Colon (tissue), 2 donors: Measurements from ENCODE around the gene NDC1.
A peak's percentile ranks its signal among the peaks of the same experiment; 100 is the strongest.
"Not testable (repeated sequence)": the region's sequence is repeated elsewhere in the genome, so short reads cannot be mapped to it uniquely, and the experiment has no call there.

Experiments
- FAIRE-seq: peaks from 2 replicates; lab custom pipeline; 2012; peaks lifted over from hg19 to GRCh38; lab: Jason Lieb, UNC
- donor health status: control.
- donor health status: control.

NDC1 gene

DNA sequence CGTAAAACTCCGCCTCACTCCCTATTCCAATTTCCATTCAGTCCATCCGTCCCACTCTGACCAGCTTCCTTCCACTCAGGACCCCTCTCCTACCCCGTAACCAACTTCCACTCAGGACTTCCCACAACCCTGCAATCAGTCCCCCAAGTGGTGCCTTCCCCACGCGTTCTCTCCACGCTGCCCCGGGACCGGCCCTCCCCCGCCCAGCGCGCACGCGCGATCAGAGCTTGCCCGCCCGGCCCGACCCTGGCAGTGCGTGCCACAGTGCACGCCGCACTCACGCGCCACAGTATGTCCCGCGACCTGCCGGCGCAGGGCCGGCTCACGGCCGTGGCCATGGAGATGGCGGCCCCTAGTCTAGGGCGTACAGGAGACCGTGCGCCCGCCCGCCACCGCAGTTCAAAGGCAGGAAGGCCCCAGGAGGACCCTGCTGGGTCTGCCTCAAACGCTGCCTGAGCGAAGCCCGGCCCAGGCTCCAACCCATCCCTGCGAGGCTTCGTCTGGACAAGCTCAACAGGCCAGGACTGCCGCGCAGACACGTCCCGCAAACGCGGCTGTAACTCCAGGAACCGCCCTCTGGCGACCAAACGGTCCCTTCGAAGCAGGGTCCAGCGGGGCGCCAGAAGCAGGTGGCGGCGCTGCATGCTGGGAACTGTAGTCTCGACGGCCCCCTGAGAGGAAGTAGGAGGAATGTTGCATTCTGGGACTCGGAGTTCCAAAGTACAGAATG is at the start of gene NDC1:
Gene NDC1, minus strand, starts transcription at position 373 of the 730 bp plus-strand sequence. Its CDS starts 35 bp downstream, at position 338.
- FAIRE-seq = peak; percentile 24

- FAIRE-seq = not testable (repeated sequence)
Observed at GRCh38 chr1:53883600-53883999, 45.5 kb upstream of the NDC1 start.

GRCh38 chr1:53881853-53882252 is 43.8 kb upstream of the NDC1 start:
- not testable (repeated sequence) for FAIRE-seq

- FAIRE-seq = peak; percentile 61
Observed at GRCh38 chr1:53878492-53879105, 40.5 kb upstream of the NDC1 start.

DNA sequence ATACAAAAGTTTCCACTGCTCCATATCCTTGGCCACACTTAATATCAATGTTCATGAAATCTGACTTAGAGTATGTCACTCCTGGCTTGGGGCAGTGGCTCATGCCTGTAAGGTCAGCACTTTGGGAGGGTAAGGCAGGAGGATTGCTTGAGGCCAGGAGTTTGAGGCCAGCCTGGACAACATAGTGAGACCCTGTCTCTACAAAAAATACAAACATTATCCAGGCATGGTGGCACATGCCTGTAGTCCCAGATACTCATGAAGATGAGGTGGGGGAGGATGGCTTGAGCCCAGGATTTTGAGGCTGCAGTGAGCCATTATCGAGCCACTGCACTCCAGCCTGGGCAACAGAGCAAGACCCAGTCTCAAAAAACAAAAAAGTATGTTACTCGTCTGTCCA is 37.1 kb upstream of the NDC1 start:
- not testable (repeated sequence) for FAIRE-seq

GRCh38 chr1:53871773-53872484 is 33.8 kb upstream of the NDC1 start:
- no peak for FAIRE-seq

GRCh38 chr1:53871221-53871620 is 33.1 kb upstream of the NDC1 start:
- no peak for FAIRE-seq

DNA sequence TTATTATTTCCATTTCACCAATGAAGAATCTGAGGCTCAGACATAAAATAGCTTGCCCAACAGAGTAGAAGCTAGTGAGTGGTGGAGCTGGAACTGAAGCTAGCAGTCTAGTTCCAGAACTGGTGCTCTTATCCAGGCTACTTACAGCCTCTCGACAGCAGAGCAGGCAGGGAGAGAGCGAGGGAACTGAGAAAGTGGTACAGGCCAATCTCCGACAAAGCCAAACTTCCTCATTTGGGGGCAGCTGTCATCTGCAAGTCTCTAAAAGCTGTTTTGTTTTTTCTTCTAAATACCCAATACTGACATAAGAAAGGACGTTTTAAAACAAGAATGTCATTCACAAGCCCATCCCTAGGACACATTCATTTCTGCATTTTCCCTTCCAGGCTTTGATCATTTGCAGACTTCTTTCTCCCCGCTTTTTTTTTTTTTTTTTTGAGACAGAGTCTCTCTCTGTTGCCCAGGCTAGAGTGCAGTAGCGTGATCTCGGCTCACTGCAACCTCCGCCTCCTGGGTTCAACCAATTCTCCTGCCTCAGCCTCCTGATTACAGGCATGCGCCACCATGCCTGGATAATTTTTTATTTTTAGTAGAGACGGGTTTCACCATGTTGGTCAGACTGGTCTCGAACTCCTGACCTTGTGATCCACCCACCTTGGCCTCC is 31.5 kb upstream of the NDC1 start:
- no peak for FAIRE-seq

- FAIRE-seq = no peak
Observed at GRCh38 chr1:53868565-53868964, 30.5 kb upstream of the NDC1 start.

- no peak for FAIRE-seq
Observed at GRCh38 chr1:53862507-53862906, 24.4 kb upstream of the NDC1 start.

- FAIRE-seq = no peak
Observed at GRCh38 chr1:53860967-53861411, 22.9 kb upstream of the NDC1 start.

DNA sequence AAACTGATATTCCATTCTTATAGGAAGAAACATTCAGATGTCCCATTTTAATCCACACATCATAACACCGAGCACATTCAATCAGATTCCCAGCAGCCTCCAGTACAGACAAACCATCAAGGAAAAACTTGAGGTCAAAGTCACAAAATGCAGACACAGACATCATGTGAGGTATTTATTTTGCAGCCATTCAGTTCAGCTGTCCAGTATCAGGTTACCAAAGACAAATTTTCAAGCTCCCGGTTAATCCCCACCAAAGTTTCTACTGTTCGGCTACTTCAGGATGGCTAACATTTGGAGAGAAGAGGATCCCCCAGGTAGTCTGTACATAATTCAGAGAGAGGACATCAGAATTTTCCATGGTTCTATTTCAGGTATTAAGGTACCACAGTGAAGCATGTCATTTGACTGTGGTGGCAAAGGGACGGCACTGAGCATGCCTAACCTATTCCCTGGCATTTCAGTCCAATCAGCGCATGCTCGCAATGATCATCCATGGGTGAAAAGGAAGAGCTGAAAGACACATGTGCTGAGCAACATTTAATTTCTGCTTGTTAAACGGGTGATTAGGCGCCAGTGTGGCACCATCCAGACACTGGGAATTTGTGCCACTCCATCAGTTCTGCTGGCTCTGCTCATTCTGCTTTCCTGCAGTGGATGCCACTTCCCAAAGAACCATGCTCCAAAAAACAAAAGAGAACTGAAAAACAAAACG is 13.6 kb upstream of the NDC1 start:
- no peak for FAIRE-seq

- no peak for FAIRE-seq
Observed at GRCh38 chr1:53850082-53850673, 12.1 kb upstream of the NDC1 start.

- no peak for FAIRE-seq
Observed at GRCh38 chr1:53847980-53848379, 9.9 kb upstream of the NDC1 start.

GRCh38 chr1:53842347-53842746 is 4.3 kb upstream of the NDC1 start:
- FAIRE-seq = no peak

GRCh38 chr1:53838654-53838974 is 518 bp upstream of the NDC1 start:
- no peak for FAIRE-seq

DNA sequence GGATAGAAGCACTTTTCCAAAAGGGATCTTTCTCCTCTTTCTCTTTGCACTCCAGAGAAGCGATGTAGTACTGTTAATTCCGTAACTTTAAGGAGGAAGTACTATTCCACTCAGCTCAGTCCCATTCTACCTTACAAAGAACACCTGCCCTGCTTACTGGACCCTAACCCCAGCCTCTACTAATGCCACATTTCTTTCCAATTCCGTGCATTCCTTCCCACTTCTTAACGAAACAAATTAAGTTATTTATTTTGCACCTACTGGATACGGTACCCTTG is 511 bp downstream of the NDC1 start:
- no peak for FAIRE-seq

DNA sequence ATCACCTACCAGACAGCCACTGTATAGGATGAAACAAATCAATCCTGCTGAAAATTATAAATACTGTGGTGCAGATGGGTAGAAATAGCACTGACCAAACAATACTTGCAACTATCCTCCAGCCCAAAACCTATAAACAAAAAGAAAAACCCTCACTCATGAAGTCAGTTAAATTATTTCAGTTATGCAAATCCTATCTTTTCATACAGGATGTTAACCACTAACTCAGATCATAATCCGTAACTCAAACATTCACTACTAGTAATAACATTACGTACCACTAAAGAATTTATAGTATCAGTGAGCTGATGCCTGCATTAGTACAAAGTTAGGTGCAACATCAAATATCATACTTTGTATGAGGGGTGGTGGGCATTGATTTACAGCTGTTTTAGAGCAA is 2.6 kb downstream of the NDC1 start:
- FAIRE-seq = no peak

DNA sequence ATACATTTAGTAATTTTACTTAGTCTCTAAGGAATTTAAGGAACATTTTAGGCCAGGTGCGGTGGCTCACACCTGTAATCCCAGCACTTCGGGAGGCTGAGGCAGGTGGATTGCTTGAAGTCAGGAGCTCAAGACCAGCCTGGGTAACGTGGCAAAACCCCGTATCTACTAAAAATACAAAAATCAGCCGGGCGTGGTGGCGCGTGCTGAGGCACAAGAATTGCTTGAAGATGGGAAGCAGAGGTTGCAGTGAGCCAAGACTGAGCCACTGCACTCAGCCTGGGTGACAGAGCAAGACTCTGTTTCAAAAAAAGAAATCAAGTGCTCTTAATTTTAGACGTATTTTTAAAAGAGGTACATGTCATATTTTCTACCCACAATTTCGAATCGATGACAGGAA is 3.3 kb downstream of the NDC1 start:
- no peak for FAIRE-seq

- FAIRE-seq = no peak
Observed at GRCh38 chr1:53833393-53833792, 4.7 kb downstream of the NDC1 start.

GRCh38 chr1:53826367-53826766 is 11.7 kb downstream of the NDC1 start:
- no peak for FAIRE-seq

DNA sequence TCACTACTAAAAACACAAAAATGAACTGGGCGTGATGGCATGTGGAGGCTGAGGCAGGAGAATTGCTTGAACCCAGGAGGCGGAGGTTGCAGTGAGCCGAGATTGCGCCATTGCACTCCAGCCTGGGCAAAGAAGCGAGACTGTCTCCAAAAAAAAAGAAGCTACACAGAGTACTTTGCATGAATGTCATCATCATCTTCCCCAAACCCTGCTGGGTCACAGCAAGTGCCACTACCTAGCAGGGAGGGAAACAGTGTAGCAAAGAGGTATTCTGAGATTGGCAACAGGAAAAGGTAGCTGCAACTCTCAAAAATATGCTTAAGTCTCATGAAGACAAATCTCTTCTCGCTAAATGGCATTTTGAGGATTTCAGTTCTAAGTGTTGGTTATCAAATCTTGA is 12.8 kb downstream of the NDC1 start:
- FAIRE-seq = no peak
